Gastrocnemius medialis (tissue), 4 donors: Measurements from ENCODE around the gene XRRA1.
"Not testable (repeated sequence)": the region's sequence is repeated elsewhere in the genome, so short reads cannot be mapped to it uniquely, and the experiment has no call there.

Experiments
- POLR2A ChIP-seq, 2 donors: fragments of 450-650 bp; IDR thresholded peaks; one replicate each; pipeline ENCODE4 v1.6.1; 2017; ENCODE audit warnings: antibody characterized with exemption in 2 of 2, mild to moderate bottlenecking in 2 of 2, moderate library complexity in 2 of 2
- TF ChIP-seq, protein P1 (sequence below), 5 experiments: fragments of 450-650 bp in 3 of 5; fragments of 200-600 bp in 2 of 5; sonication (generic) in 2 of 5; IDR thresholded peaks in 4 of 5; conservative IDR thresholded peaks in 1 of 5; 1 replicate in 4 of 5; 2 replicates in 1 of 5; pipeline ENCODE4 v1.5.1; 2016 to 2019; ENCODE audit warnings: antibody characterized with exemption in 5 of 5, mild to moderate bottlenecking in 3 of 5, moderate library complexity in 3 of 5

DNA sequence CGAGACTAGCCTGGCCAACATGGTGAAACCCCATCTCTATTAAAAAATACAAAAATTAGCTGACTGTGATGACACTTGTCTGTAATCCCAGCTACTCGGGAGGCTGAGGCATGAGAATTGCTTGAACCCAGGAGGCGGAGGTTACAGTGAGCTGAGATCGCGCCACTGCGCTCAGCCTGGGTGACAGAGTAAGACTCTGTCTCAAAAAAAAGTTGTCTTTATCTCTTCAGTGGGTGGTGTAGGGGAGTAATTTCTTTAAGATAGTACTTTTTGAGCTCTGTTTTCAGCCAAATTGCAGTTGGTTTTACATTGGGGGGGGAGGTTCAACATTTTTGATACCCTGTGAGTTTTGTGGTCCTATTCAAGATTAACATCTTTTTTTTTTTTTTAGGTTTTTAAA lies 11.2 kb upstream of the XRRA1 start:
- TF ChIP-seq, protein P1, sequence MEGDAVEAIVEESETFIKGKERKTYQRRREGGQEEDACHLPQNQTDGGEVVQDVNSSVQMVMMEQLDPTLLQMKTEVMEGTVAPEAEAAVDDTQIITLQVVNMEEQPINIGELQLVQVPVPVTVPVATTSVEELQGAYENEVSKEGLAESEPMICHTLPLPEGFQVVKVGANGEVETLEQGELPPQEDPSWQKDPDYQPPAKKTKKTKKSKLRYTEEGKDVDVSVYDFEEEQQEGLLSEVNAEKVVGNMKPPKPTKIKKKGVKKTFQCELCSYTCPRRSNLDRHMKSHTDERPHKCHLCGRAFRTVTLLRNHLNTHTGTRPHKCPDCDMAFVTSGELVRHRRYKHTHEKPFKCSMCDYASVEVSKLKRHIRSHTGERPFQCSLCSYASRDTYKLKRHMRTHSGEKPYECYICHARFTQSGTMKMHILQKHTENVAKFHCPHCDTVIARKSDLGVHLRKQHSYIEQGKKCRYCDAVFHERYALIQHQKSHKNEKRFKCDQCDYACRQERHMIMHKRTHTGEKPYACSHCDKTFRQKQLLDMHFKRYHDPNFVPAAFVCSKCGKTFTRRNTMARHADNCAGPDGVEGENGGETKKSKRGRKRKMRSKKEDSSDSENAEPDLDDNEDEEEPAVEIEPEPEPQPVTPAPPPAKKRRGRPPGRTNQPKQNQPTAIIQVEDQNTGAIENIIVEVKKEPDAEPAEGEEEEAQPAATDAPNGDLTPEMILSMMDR (IDR thresholded peaks at IDR 0.05 in 4 of 5, conservative IDR thresholded peaks at IDR 0.05 in 1 of 5), result not testable (repeated sequence)
- TF ChIP-seq POLR2A (IDR thresholded peaks at IDR 0.05), result not testable (repeated sequence)
